IPS-18a (cell line): ENCODE data around the gene MFNG.
"Not testable (repeated sequence)": the region's sequence is repeated elsewhere in the genome, so short reads cannot be mapped to it uniquely, and the experiment has no call there.

Source experiments
- H3K27ac ChIP-seq: one replicate; pipeline ENCODE4 v1.5.1; 2013; ENCODE audit warnings: low read length
- H3K27me3 ChIP-seq: one replicate; pipeline ENCODE4 v1.6.1; 2013; ENCODE audit warnings: mild to moderate bottlenecking, low read length; ENCODE audit not compliant: control insufficient read depth, insufficient read depth
- H3K36me3 ChIP-seq: one replicate; pipeline ENCODE4 v1.6.1; 2013; ENCODE audit warnings: low read depth, low read length; ENCODE audit not compliant: control insufficient read depth
- H3K4me1 ChIP-seq: one replicate; pipeline ENCODE4 v1.6.1; 2013; ENCODE audit warnings: low read depth, low read length; ENCODE audit not compliant: control insufficient read depth
- H3K4me3 ChIP-seq: one replicate; pipeline ENCODE4 v1.5.1; 2013; ENCODE audit warnings: low read length
- H3K9ac ChIP-seq: one replicate; pipeline ENCODE4 v1.6.1; 2013; ENCODE audit warnings: mild to moderate bottlenecking, low read length, moderate library complexity
- H3K9me3 ChIP-seq: one replicate; pipeline ENCODE4 v1.6.1; 2013; ENCODE audit warnings: low read depth, low read length; ENCODE audit not compliant: control insufficient read depth

Gene MFNG

GRCh38 chr22:37479196-37479595 lies 7.0 kb downstream of the MFNG start:
- no peaks in the 10 kb centered on the region for H3K27me3 ChIP-seq
- no peak overlapping the region for H3K27ac ChIP-seq
- no peaks in the 10 kb centered on the region for H3K9me3 ChIP-seq
- no peaks in the 10 kb centered on the region for H3K36me3 ChIP-seq
- H3K4me3 ChIP-seq: no peak overlapping the region
- no peak overlapping the region for H3K9ac ChIP-seq
- H3K4me1 ChIP-seq: peaks cover 6% of the 10 kb centered on the region

- Histone ChIP-seq H3K4me3 (no peak overlapping the region), H3K27ac (no peak overlapping the region), H3K4me1 (no peaks in the 10 kb centered on the region), H3K9me3 (no peaks in the 10 kb centered on the region), H3K27me3 (no peaks in the 10 kb centered on the region), H3K36me3 (no peaks in the 10 kb centered on the region), H3K9ac (no peak overlapping the region)
Measured at GRCh38 chr22:37476389-37477329, 9.5 kb downstream of the MFNG start.

- Histone ChIP-seq H3K36me3 (no peaks in the 10 kb centered on the region), H3K27me3 (no peaks in the 10 kb centered on the region), H3K27ac (no peak overlapping the region), H3K9me3 (no peaks in the 10 kb centered on the region), H3K4me3 (no peak overlapping the region), H3K9ac (no peak overlapping the region), H3K4me1 (no peaks in the 10 kb centered on the region)
Measured at GRCh38 chr22:37474447-37475090, 11.6 kb downstream of the MFNG start.

- Histone ChIP-seq H3K9me3 (no peaks in the 10 kb centered on the region), H3K27me3 (no peaks in the 10 kb centered on the region), H3K9ac (no peak overlapping the region), H3K4me1 (no peaks in the 10 kb centered on the region), H3K36me3 (no peaks in the 10 kb centered on the region), H3K27ac (no peak overlapping the region), H3K4me3 (no peak overlapping the region)
Measured at GRCh38 chr22:37473437-37473946, 12.7 kb downstream of the MFNG start.

GRCh38 chr22:37472418-37473006 lies 13.7 kb downstream of the MFNG start:
- Histone ChIP-seq H3K36me3 (no peaks in the 10 kb centered on the region), H3K9ac (no peak overlapping the region)

GRCh38 chr22:37471727-37472417 lies 14.3 kb downstream of the MFNG start:
- H3K36me3 ChIP-seq: no peaks in the 10 kb centered on the region
- H3K9ac ChIP-seq: no peak overlapping the region
- H3K4me3 ChIP-seq: no peak overlapping the region
- H3K9me3 ChIP-seq: no peaks in the 10 kb centered on the region
- no peak overlapping the region for H3K27ac ChIP-seq
- H3K27me3 ChIP-seq: no peaks in the 10 kb centered on the region
- H3K4me1 ChIP-seq: no peaks in the 10 kb centered on the region

More at GRCh38 chr22:37472418-37473006, 13.7 kb downstream of the MFNG start:
- Histone ChIP-seq H3K4me3 (no peak overlapping the region), H3K27ac (no peak overlapping the region), H3K27me3 (no peaks in the 10 kb centered on the region), H3K9me3 (no peaks in the 10 kb centered on the region), H3K4me1 (no peaks in the 10 kb centered on the region)

- Histone ChIP-seq H3K27ac (no peak overlapping the region), H3K9me3 (no peaks in the 10 kb centered on the region), H3K27me3 (no peaks in the 10 kb centered on the region), H3K4me1 (no peaks in the 10 kb centered on the region), H3K9ac (no peak overlapping the region), H3K4me3 (no peak overlapping the region), H3K36me3 (no peaks in the 10 kb centered on the region)
Measured at GRCh38 chr22:37470087-37470445, 16.1 kb downstream of the MFNG start.

GRCh38 chr22:37469416-37470086 lies 16.6 kb downstream of the MFNG start:
- Histone ChIP-seq H3K36me3 (no peaks in the 10 kb centered on the region), H3K9me3 (no peaks in the 10 kb centered on the region), H3K27me3 (no peaks in the 10 kb centered on the region), H3K4me1 (no peaks in the 10 kb centered on the region), H3K27ac (no peak overlapping the region), H3K4me3 (no peak overlapping the region), H3K9ac (no peak overlapping the region)

- H3K36me3 ChIP-seq, H3K9ac ChIP-seq, H3K27me3 ChIP-seq, H3K4me1 ChIP-seq, H3K4me3 ChIP-seq, H3K27ac ChIP-seq, H3K9me3 ChIP-seq: not testable (repeated sequence)
Measured at GRCh38 chr22:37468201-37468695, 17.9 kb downstream of the MFNG start.

GRCh38 chr22:37467391-37467955 lies 18.7 kb downstream of the MFNG start:
- H3K9ac ChIP-seq: no peak overlapping the region
- H3K9me3 ChIP-seq: no peaks in the 10 kb centered on the region
- H3K27ac ChIP-seq: no peak overlapping the region
- no peaks in the 10 kb centered on the region for H3K4me1 ChIP-seq
- no peaks in the 10 kb centered on the region for H3K27me3 ChIP-seq
- no peak overlapping the region for H3K4me3 ChIP-seq
- no peaks in the 10 kb centered on the region for H3K36me3 ChIP-seq
